Neural crest cell (in vitro differentiated cells): ENCODE measurements around the gene NDUFAF3. TPM values are rescaled to one million over a fixed set of nuclear protein-coding genes. Genes with fewer than 3 reads are reported as not detected.

Source experiments
- DNase-seq: peaks from one replicate; pipeline ENCODE4 v3.0.0; 2021; ENCODE audit warnings: low read depth, mixed read lengths, low spot score
- H3K27ac Mint-ChIP-seq: one replicate; pipeline ENCODE4 v1.8.0; 2021; ENCODE audit warnings: mild to moderate bottlenecking, mixed read lengths; ENCODE audit not compliant: unreplicated experiment
- H3K27me3 Mint-ChIP-seq: 2 replicates; pipeline ENCODE4 v1.8.0; 2021; ENCODE audit warnings: low read depth, mild to moderate bottlenecking, mixed read lengths
- H3K36me3 Mint-ChIP-seq: 2 replicates; pipeline ENCODE4 v1.8.0; 2021; ENCODE audit warnings: low read depth, mild to moderate bottlenecking, mixed read lengths
- H3K4me1 Mint-ChIP-seq: 2 replicates; pipeline ENCODE4 v1.8.0; 2021; ENCODE audit warnings: mixed read lengths
- H3K4me3 Mint-ChIP-seq: one replicate; pipeline ENCODE4 v1.8.0; 2021; ENCODE audit warnings: mild to moderate bottlenecking, mixed read lengths
- H3K9me3 Mint-ChIP-seq: 2 replicates; pipeline ENCODE4 v1.8.0; 2021; ENCODE audit warnings: mixed read lengths
- long read RNA-seq: library from polyadenylated mRNA; unstranded; transcript quantifications from one replicate; pipeline ENCODE4 v2.0.0, GENCODE V29; 2020
- total RNA-seq: library from RNA; stranded (reverse); gene quantifications from 2 replicates; pipeline ENCODE4 v1.2.1, GENCODE V29; 2021
- TF ChIP-seq, protein P1 (sequence below): fragments of 200-600 bp; sonication (generic); conservative IDR thresholded peaks from 2 replicates; pipeline ENCODE4 v1.5.0; 2021; ENCODE audit warnings: antibody characterized with exemption, mild to moderate bottlenecking

The NDUFAF3 gene, protein sequence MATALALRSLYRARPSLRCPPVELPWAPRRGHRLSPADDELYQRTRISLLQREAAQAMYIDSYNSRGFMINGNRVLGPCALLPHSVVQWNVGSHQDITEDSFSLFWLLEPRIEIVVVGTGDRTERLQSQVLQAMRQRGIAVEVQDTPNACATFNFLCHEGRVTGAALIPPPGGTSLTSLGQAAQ
- total RNA-seq, result 69.5 and 70.9 TPM in 2 replicates
- long read RNA-seq, transcript NDUFAF3-202 (5 exons, 2,012 nt), result major isoform, 8 of 11 reads
- long read RNA-seq, partial matches to known transcripts, result 0 of 11 reads
- long read RNA-seq, other reads (novel, unspliced or antisense), result 2 of 11 reads

DNA sequence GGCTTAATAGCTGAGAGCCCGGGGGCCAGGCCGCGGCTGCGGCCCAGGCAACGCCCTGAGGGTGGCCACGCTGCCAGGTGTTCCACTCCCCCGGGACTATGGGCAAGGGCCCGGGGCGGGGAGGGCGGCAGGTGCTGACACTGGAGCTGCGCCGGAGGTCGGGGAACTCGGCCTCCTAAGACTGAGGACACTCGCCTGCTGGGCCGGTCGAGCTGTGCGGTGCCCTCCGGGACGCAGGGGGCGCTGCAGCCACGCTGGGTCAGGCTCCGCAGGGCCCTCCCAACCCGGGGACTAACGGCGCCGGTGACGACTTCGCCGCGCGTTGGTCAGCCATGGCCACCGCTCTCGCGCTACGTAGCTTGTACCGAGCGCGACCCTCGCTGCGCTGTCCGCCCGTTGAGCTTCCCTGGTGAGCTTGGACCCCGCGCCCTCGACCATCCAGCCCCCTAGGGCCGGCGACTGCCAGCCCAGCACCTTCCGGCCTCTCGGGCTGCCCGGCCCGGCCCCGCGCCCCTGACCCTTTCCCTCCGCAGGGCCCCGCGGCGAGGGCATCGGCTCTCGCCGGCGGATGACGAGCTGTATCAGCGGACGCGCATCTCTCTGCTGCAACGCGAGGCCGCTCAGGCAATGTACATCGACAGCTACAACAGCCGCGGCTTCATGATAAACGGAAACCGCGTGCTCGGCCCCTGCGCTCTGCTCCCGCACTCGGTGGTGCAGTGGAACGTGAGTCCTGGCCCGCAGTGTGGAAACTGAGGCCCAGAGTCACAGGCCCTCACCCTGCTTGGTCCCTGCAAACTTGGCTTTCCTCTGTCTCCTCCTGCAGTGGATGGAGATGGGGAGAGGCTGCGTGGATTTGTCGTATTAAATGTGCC, at the start of gene NDUFAF3:
TSS of gene NDUFAF3 (plus strand) at position 309 of the 875 bp plus-strand sequence. CDS start at position 333, 24 bp downstream.
- Mint-ChIP-seq H3K27ac (peak within 1 kb of the TSS; percentile 98), H3K9me3 (no peaks in the 10 kb centered on the region), H3K27me3 (peaks cover 6% of the 10 kb centered on the region), H3K36me3 (peaks cover 21% of the 10 kb centered on the region), H3K4me1 (peaks cover 38% of the 10 kb centered on the region), H3K4me3 (peak within 1 kb of the TSS; percentile 98)
- TF ChIP-seq, protein P1, sequence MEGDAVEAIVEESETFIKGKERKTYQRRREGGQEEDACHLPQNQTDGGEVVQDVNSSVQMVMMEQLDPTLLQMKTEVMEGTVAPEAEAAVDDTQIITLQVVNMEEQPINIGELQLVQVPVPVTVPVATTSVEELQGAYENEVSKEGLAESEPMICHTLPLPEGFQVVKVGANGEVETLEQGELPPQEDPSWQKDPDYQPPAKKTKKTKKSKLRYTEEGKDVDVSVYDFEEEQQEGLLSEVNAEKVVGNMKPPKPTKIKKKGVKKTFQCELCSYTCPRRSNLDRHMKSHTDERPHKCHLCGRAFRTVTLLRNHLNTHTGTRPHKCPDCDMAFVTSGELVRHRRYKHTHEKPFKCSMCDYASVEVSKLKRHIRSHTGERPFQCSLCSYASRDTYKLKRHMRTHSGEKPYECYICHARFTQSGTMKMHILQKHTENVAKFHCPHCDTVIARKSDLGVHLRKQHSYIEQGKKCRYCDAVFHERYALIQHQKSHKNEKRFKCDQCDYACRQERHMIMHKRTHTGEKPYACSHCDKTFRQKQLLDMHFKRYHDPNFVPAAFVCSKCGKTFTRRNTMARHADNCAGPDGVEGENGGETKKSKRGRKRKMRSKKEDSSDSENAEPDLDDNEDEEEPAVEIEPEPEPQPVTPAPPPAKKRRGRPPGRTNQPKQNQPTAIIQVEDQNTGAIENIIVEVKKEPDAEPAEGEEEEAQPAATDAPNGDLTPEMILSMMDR, result peak; percentile 98
- DNase-seq, result peak; percentile 96

DNA sequence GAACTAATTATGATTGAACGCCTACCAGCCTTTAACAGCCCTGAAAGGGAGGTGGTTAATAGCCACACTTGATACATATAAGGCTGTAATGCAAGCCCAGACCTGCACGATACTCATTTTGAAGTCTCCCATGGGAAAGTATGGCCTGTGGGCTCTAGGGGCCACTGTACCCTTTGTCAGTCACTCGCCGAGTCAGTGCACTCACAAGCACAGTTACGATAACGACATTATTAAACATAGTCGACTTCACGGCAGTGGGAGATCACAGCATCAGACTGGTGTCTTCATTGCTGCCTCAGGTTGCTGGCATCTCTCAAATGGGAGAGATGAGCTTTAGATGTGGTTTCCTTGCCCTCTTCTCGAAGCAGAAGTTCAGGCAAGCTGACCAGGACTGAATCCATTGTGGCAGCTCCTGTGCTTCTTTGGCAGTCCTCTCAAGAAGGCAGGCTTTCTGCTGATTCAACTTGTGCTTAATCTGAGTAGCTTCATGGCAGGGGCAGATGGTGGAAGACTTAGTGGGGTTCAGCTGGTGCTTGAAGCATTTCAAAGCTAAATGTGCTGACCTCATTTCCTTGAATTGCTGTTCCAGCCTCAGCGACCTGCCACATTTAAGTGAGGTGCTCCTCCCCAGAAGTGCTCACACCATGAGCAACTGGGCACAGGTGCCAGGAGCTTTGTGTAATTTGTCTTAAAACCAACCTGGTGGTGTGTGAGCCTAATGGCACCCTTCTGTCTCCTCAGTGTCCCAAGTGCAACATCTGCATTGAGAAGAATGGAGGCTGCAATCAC, 47.7 kb upstream of the NDUFAF3 start:
- H3K36me3 Mint-ChIP-seq, result peaks cover 15% of the 10 kb centered on the region
- DNase-seq, result no peak
- TF ChIP-seq, protein P1, result no peak
- H3K27me3 Mint-ChIP-seq, result no peaks in the 10 kb centered on the region
- no peaks in the 10 kb centered on the region for H3K9me3 Mint-ChIP-seq
- H3K4me3 Mint-ChIP-seq, result no peak overlapping the region
- H3K27ac Mint-ChIP-seq, result no peak overlapping the region
- no peaks in the 10 kb centered on the region for H3K4me1 Mint-ChIP-seq

DNA sequence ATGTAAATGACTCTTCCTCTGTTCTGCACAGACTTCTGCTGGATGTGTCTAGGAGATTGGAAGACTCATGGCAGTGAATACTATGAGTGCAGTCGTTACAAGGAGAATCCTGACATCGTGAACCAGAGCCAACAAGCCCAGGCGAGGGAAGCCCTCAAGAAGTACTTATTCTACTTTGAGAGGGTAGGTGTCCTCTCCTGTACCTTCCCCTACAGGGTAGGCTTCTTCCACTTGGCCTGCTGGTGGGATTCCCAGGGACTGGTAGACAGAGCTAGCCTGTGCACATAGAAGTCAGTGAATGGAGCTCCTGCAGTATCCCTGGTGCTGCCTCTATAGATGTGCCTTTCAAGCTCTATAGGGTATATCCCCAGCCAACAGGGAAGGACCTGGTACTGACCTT, 42.5 kb upstream of the NDUFAF3 start:
- Mint-ChIP-seq H3K36me3 (peaks cover 14% of the 10 kb centered on the region), H3K4me1 (peaks cover 5% of the 10 kb centered on the region)

DNA sequence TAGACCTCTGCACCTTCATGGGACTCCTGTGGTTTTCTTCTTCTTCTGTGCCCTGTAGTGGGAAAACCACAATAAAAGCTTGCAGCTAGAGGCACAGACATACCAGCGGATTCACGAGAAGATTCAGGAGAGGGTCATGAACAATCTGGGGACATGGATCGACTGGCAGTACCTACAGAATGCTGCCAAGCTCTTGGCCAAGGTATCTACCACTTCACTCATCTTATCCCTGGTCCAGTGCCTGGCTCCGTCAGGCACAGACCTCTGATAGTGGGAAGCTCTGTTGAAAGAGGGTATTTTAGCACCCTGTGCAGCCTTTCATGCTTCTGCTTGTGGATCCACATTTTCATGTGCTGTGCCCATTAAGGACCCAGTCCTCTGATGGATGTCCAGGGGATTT, 41.6 kb upstream of the NDUFAF3 start:
- H3K36me3 Mint-ChIP-seq, result peaks cover 11% of the 10 kb centered on the region
- no peak for DNase-seq
- H3K4me1 Mint-ChIP-seq, result peaks cover 5% of the 10 kb centered on the region
- H3K27ac Mint-ChIP-seq, result no peak overlapping the region
- no peaks in the 10 kb centered on the region for H3K9me3 Mint-ChIP-seq
- H3K4me3 Mint-ChIP-seq, result no peak overlapping the region
- TF ChIP-seq, protein P1, result no peak
- no peaks in the 10 kb centered on the region for H3K27me3 Mint-ChIP-seq

More for the DNA sequence above, 42.5 kb upstream of the NDUFAF3 start:
- Mint-ChIP-seq H3K4me3 (no peak overlapping the region), H3K27me3 (no peaks in the 10 kb centered on the region), H3K27ac (no peak overlapping the region), H3K9me3 (no peaks in the 10 kb centered on the region)
- TF ChIP-seq, protein P1, result no peak
- DNase-seq, result no peak

DNA sequence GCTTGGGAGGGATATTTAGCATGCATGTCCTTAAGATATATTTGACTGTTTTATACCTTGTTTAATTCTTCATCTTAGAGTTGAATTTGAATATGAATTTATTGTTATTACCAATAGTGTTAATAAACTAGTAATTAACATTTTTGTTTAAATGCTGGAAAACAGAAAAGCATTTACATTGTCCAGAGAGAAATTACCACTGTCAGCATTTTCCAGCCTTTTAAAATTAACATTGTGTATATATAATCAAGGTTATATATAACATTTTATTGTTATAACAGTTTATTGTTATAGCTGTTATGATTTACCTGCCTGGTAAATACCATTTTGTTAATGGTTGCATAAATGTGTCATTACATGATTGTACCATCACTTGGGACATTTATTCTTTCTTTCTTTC, 39.9 kb upstream of the NDUFAF3 start:
- Mint-ChIP-seq H3K4me3 (no peak overlapping the region), H3K4me1 (peaks cover 5% of the 10 kb centered on the region), H3K27ac (no peak overlapping the region), H3K36me3 (peaks cover 11% of the 10 kb centered on the region), H3K9me3 (no peaks in the 10 kb centered on the region), H3K27me3 (no peaks in the 10 kb centered on the region)
- no peak for DNase-seq
- TF ChIP-seq, protein P1, result no peak
